HepG2 (cell line): Measurements from ENCODE around the gene RRAD. TPM values are rescaled to one million over a fixed set of nuclear protein-coding genes. Genes with fewer than 3 reads are reported as not detected.
A peak's percentile ranks its signal among the peaks of the same experiment; 100 is the strongest.

Experiments
- ATF7-NPFF ChIP-seq: sonication (generic); formaldehyde crosslinking; IDR thresholded peaks from 2 replicates; pipeline ENCODE4 v1.8.1; 2023; ENCODE audit warnings: mild to moderate bottlenecking, low read depth, missing genetic modification reagents, moderate library complexity
- ATM ChIP-seq: fragments of 450-650 bp; IDR thresholded peaks from 2 replicates; pipeline ENCODE4 v1.7.1; 2017; ENCODE audit warnings: mild to moderate bottlenecking, borderline replicate concordance
- FOXJ3 ChIP-seq: sonication (generic); formaldehyde crosslinking; IDR thresholded peaks from 2 replicates; pipeline ENCODE4 v1.4.0; 2020; ENCODE audit warnings: missing genetic modification reagents, mild to moderate bottlenecking, borderline replicate concordance
- HDAC1 ChIP-seq: sonication (generic); formaldehyde crosslinking; IDR thresholded peaks from 2 replicates; pipeline ENCODE4 v1.5.1; 2020; ENCODE audit warnings: mild to moderate bottlenecking, missing genetic modification reagents
- KAT2B ChIP-seq: fragments of 150-350 bp; IDR thresholded peaks from 2 replicates; pipeline ENCODE4 v1.6.1; 2014; ENCODE audit warnings: low read depth, low read length, borderline replicate concordance
- KDM1A ChIP-seq: IDR thresholded peaks from 2 replicates; pipeline ENCODE4 v1.6.1; 2016; ENCODE audit warnings: missing compliant biosample characterization
- KLF16 ChIP-seq, 2 experiments: sonication (generic) in 1 of 2; formaldehyde crosslinking in 1 of 2; IDR thresholded peaks; 2 replicates each; pipeline versions ENCODE4 v1.6.1 to v1.8.0; 2016 to 2023; ENCODE audit warnings: missing genetic modification reagents in 2 of 2, missing compliant biosample characterization in 1 of 2
- MAZ ChIP-seq, 2 experiments: sonication (generic) in 1 of 2; formaldehyde crosslinking in 1 of 2; IDR thresholded peaks; 2 replicates each; pipeline versions ENCODE4 v1.5.0 to v1.6.1; 2012 to 2020; ENCODE audit warnings: low read depth in 2 of 2, mild to moderate bottlenecking in 2 of 2, borderline replicate concordance in 1 of 2, improper control_type of control experiment in 1 of 2, low read length in 1 of 2, missing genetic modification reagents in 1 of 2, moderate library complexity in 1 of 2
- SYNCRIP ChIP-seq: fragments of 200-400 bp; formaldehyde crosslinking; IDR thresholded peaks from 2 replicates; pipeline ENCODE4 v1.6.1; 2018; ENCODE audit warnings: mild to moderate bottlenecking, low read depth, low read length; ENCODE audit not compliant: insufficient read depth
- TFDP1 ChIP-seq: IDR thresholded peaks from 2 replicates; pipeline ENCODE4 v1.6.1; 2016; ENCODE audit warnings: missing compliant biosample characterization, missing genetic modification reagents, borderline replicate concordance
- TFE3 ChIP-seq: IDR thresholded peaks from 2 replicates; pipeline ENCODE4 v1.6.1; 2016
- ZBTB21 ChIP-seq: sonication (generic); formaldehyde crosslinking; IDR thresholded peaks from 2 replicates; pipeline ENCODE4 v1.4.0; 2020; ENCODE audit warnings: missing genetic modification reagents
- ZBTB3 ChIP-seq: sonication (generic); formaldehyde crosslinking; IDR thresholded peaks from 2 replicates; pipeline ENCODE4 v1.4.0; 2020; ENCODE audit warnings: low read depth, mild to moderate bottlenecking, moderate library complexity, missing genetic modification reagents, borderline replicate concordance
- ZBTB4 ChIP-seq: sonication (generic); formaldehyde crosslinking; IDR thresholded peaks from 2 replicates; pipeline ENCODE4 v1.4.0; 2020; ENCODE audit warnings: missing genetic modification reagents, mild to moderate bottlenecking, borderline replicate concordance
- ZNF230 ChIP-seq: sonication (generic); formaldehyde crosslinking; IDR thresholded peaks from 2 replicates; pipeline ENCODE4 v1.4.0; 2020; ENCODE audit warnings: mild to moderate bottlenecking, missing genetic modification reagents
- ZNF260 ChIP-seq: sonication (generic); formaldehyde crosslinking; IDR thresholded peaks from 2 replicates; pipeline ENCODE4 v1.4.0; 2020; ENCODE audit warnings: missing genetic modification reagents, low read depth, mild to moderate bottlenecking, borderline replicate concordance
- ZNF34 ChIP-seq: sonication (generic); formaldehyde crosslinking; IDR thresholded peaks from 2 replicates; pipeline ENCODE4 v1.4.0; 2020; ENCODE audit warnings: mild to moderate bottlenecking, missing genetic modification reagents, borderline replicate concordance
- ZNF570 ChIP-seq: sonication (generic); formaldehyde crosslinking; IDR thresholded peaks from 2 replicates; pipeline ENCODE4 v1.4.0; 2020; ENCODE audit warnings: mild to moderate bottlenecking, missing genetic modification reagents, borderline replicate concordance
- ZNF619 ChIP-seq: sonication (generic); formaldehyde crosslinking; IDR thresholded peaks from 2 replicates; pipeline ENCODE4 v1.4.0; 2020; ENCODE audit warnings: mild to moderate bottlenecking, missing genetic modification reagents
- ZNF703 ChIP-seq: sonication (generic); formaldehyde crosslinking; IDR thresholded peaks from 2 replicates; pipeline ENCODE4 v1.5.1; 2020; ENCODE audit warnings: missing genetic modification reagents, mild to moderate bottlenecking, moderate library complexity, borderline replicate concordance
- ZNF83 ChIP-seq: sonication (generic); formaldehyde crosslinking; IDR thresholded peaks from 2 replicates; pipeline ENCODE4 v1.4.0; 2020; ENCODE audit warnings: missing genetic modification reagents, mild to moderate bottlenecking, borderline replicate concordance
- ZNF878 ChIP-seq: sonication (generic); formaldehyde crosslinking; IDR thresholded peaks from 2 replicates; pipeline ENCODE4 v1.8.1; 2023; ENCODE audit warnings: mild to moderate bottlenecking, missing genetic modification reagents, moderate library complexity
- polyA plus RNA-seq, 8 experiments: library from polyadenylated mRNA; depleted of rRNA in 3 of 8; stranded (reverse) in 7 of 8; unstranded in 1 of 8; fragments of >200 nt; fragmentation: Illumina TruSeq in 4 of 8; extraction: Trizol in 4 of 8; gene quantifications; 2 replicates each; pipeline versions ENCODE4 v1.2.1 to v1.2.3, GENCODE V29; 2011 to 2016; ENCODE audit warnings: low read depth in 4 of 8, missing spikeins in 1 of 8, mixed read lengths in 1 of 8; ENCODE audit not compliant: insufficient read depth in 1 of 8
- total RNA-seq, 5 experiments: library from RNA; depleted of rRNA; stranded (reverse); fragments of >200 nt; fragmentation: Illumina TruSeq; extraction: Trizol; gene quantifications; 2 replicates each; pipeline ENCODE4 v1.2.3, GENCODE V29; 2016; ENCODE audit warnings: low read depth in 1 of 5

RRAD gene
- total and polyA plus RNA-seq, 2 of the 13 experiments (the other 11 are each of a cell fraction or from before 2014, with no cell fraction given): 0.80 to 1.1 TPM

- TF ChIP-seq TFDP1 (CRISPR knock-in tag) (no peak), ZNF878 (CRISPR knock-in tag) (no peak), ZNF619 (CRISPR knock-in tag) (no peak), TFE3 (CRISPR knock-in tag) (no peak), MAZ (IDR thresholded peaks at IDR 0.05; ENCODE audit: borderline replicate concordance, low read depth, low read length) (peak; percentile 63), MAZ (CRISPR knock-in tag; IDR thresholded peaks at IDR 0.05; ENCODE audit: low read depth) (no peak), ZBTB3 (no peak), KDM1A (peak; percentile 96), KLF16 (CRISPR knock-in tag; IDR thresholded peaks at IDR 0.05) (peak in 1 of 2 experiments; percentile 60; a peak in 1 of 4 replicates), ZNF260 (CRISPR knock-in tag) (no peak), ZBTB21 (CRISPR knock-in tag) (peak; percentile 63; the same call in 1 of the 2 replicates), ZBTB4 (CRISPR knock-in tag) (peak; percentile 48; the same call in 1 of the 2 replicates), ZNF703 (CRISPR knock-in tag) (no peak; the same call in 1 of the 2 replicates), SYNCRIP (no peak), ZNF570 (CRISPR knock-in tag) (no peak), FOXJ3 (CRISPR knock-in tag) (peak; percentile 92; the same call in 1 of the 2 replicates), KAT2B (no peak), ATF7-NPFF (CRISPR knock-in tag) (peak; percentile 73; the same call in 1 of the 2 replicates), ATM (no peak), ZNF230 (CRISPR knock-in tag) (0 out of 2 replicates have a peak, but pooled peaks have one; percentile 46), HDAC1 (CRISPR knock-in tag) (peak; percentile 79), ZNF34 (CRISPR knock-in tag) (no peak), ZNF83 (no peak; the same call in 1 of the 2 replicates)
These were observed 19.4 kb downstream of the RRAD start (continued) for GRCh38 chr16:66905633-66906539.
